Gastroesophageal sphincter (tissue), 3 donors: Measurements from ENCODE around the gene C10orf120.

Experiments
- EP300 ChIP-seq: sonication (generic); formaldehyde crosslinking; IDR thresholded peaks from one replicate; pipeline ENCODE4 v1.6.1; 2017; ENCODE audit warnings: antibody characterized with exemption, mild to moderate bottlenecking
- POLR2A ChIP-seq, 2 donors: fragments of 450-650 bp; IDR thresholded peaks; one replicate each; pipeline ENCODE4 v1.6.1; 2017; ENCODE audit warnings: antibody characterized with exemption in 2 of 2, mild to moderate bottlenecking in 2 of 2, moderate library complexity in 1 of 2
- POLR2AphosphoS5 ChIP-seq: sonication (generic); formaldehyde crosslinking; IDR thresholded peaks from one replicate; pipeline ENCODE4 v1.6.1; 2017; ENCODE audit warnings: antibody characterized with exemption
- TF ChIP-seq, protein P1 (sequence below), 4 experiments: fragments of 200-600 bp in 2 of 4; fragments of 450-650 bp in 2 of 4; sonication (generic) in 1 of 4; IDR thresholded peaks; one replicate each; pipeline ENCODE4 v1.5.1; 2017 to 2019; ENCODE audit warnings: antibody characterized with exemption in 4 of 4, mild to moderate bottlenecking in 2 of 4, moderate library complexity in 2 of 4

DNA sequence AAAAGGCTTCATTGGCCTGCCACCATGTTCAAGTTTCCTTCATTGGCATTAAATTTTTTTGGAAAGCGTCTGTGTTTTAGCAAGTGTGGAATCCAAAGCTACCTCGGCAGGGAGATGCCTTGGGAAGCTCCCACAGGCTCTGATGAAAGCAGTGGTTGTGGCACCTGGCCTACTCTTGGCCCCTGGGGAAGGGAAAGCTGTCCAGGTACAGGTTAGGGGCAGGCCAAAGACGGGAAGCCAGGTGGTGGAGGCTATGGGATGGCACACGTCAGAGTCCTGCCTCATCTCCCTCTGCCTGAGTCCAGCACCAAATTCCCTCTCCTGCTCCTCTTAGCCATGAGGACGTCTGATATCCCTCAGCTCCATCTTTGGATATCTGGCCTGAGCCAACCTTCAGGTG lies 49.7 kb downstream of the C10orf120 start:
- no peak for TF ChIP-seq POLR2AphosphoS5
- TF ChIP-seq POLR2A (IDR thresholded peaks at IDR 0.05): no peak
- TF ChIP-seq EP300: no peak
- TF ChIP-seq, protein P1, sequence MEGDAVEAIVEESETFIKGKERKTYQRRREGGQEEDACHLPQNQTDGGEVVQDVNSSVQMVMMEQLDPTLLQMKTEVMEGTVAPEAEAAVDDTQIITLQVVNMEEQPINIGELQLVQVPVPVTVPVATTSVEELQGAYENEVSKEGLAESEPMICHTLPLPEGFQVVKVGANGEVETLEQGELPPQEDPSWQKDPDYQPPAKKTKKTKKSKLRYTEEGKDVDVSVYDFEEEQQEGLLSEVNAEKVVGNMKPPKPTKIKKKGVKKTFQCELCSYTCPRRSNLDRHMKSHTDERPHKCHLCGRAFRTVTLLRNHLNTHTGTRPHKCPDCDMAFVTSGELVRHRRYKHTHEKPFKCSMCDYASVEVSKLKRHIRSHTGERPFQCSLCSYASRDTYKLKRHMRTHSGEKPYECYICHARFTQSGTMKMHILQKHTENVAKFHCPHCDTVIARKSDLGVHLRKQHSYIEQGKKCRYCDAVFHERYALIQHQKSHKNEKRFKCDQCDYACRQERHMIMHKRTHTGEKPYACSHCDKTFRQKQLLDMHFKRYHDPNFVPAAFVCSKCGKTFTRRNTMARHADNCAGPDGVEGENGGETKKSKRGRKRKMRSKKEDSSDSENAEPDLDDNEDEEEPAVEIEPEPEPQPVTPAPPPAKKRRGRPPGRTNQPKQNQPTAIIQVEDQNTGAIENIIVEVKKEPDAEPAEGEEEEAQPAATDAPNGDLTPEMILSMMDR (IDR thresholded peaks at IDR 0.05): no peak
